Non-pigmented ciliary epithelial cell (primary cell): ENCODE results near the gene GPD2.
A peak's percentile ranks its signal among the peaks of the same experiment; 100 is the strongest.

Experiments used
- DNase-seq: peaks from one replicate; pipeline ENCODE4 v3.0.0-alpha.2; 2010; ENCODE audit warnings: low read depth

GPD2 gene

GRCh38 chr2:156435718-156436496 is at the start of gene GPD2:
GPD2 (plus strand) TSS chr2:156436379; CDS start chr2:156476106, 39,727 bp downstream.
- no peak for DNase-seq

- DNase-seq = no peak
Measured at GRCh38 chr2:156394033-156394741, 42.0 kb upstream of the GPD2 start.

DNA sequence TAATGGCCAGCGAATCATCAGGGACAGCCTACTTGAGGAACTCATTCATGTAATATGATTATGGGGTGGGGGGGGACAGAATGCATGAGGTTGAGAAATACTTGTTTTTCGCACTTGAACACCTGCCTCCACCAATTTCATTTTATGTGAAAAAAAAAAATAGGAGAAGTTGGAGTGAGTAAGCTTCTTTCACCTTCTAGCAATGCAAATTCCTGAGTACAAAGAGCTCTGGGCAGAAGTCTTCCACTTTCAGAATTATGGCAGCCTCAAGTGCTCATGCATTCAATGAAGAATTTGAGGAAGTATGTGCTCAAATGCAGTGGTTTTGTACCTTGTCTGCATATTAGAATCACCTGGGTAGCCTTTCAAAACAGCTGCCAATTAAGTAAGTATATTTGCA is 40.1 kb upstream of the GPD2 start:
- DNase-seq = no peak

DNA sequence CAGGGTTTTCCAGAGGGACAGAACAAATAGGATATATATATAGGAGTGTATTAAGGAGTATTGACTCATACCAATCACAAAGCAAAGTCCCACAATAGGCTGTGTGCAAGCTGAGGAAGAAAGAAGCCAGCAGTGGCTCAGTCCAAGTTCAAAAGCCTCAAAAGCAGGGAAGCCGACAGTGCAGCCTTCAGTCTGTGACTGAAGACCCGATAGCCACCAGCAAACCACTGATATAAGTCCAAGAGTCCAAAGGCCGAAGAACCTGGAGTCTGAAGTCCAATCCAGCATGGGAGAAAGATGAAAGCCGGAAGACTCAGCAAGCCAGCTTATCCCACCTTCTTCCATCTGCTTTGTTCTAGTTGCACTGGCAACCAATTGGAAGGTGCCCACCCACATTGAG is 39.0 kb upstream of the GPD2 start:
- no peak for DNase-seq

GRCh38 chr2:156398176-156398575 is 38.0 kb upstream of the GPD2 start:
- DNase-seq = no peak

GRCh38 chr2:156399224-156399949 is 36.8 kb upstream of the GPD2 start:
- no peak for DNase-seq

- no peak for DNase-seq
Measured at GRCh38 chr2:156399950-156400705, 36.1 kb upstream of the GPD2 start.

DNA sequence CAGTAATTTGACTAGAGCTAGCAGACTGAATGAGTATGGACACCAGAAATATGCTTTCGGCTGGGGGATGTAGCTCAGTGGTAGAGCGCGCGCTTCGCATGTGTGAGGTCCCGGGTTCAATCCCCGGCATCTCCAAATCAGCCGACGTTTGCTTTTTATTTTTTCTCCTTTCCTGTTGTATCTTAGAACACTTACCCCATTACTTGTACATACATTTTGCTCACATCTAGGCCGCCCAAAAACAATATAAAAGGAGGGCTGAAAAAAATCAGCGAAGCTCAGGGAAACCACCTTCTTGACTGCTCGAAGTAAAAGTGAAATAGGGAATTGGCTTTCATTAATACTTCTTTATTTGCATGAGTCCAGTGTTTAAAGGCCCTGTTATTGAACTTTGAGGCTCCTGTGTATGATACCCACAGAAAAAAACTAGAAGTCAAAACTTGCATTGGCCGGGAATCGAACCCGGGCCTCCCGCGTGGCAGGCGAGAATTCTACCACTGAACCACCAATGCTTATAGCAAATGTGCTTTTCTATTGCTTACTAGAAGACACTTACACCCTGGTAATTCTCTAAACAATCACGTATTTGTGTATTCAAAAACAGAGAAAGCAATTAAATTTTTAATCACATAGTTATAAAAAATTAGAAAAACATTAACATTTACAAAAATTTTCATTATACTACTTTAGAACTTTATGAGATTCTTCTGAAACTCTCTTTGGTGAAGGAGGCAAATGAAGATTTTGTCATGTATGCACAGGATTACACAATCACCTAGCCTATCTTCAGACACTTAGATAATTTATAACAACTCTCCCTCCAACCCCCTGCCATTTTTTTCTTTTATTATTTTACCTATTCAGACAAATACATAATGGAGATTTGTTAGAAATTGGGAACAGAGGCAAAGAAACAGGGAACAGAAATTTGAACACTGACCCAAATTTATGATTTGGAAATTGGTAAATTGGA is 35.2 kb upstream of the GPD2 start:
- DNase-seq = peak; percentile 56

GRCh38 chr2:156401861-156402260 is 34.3 kb upstream of the GPD2 start:
- no peak for DNase-seq

DNA sequence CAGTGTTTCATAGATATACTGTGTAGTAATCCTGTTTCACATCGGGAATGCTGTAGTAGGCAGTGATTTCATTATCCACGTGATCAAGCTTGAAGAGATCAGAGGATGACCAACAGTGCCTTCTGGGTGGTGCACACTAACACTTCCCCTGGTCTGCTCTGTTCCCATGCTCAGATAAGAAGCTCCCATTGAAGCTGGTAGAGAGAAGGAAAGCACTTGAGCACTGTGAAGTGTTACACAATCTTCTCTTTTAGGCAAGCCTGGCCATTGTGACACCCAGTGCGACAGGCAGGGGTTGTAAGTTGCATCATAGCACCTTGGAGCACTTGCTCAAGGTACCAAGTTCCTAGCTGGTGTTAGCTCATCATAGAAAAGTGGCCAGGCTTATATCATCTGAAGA is 30.6 kb upstream of the GPD2 start:
- no peak for DNase-seq

DNA sequence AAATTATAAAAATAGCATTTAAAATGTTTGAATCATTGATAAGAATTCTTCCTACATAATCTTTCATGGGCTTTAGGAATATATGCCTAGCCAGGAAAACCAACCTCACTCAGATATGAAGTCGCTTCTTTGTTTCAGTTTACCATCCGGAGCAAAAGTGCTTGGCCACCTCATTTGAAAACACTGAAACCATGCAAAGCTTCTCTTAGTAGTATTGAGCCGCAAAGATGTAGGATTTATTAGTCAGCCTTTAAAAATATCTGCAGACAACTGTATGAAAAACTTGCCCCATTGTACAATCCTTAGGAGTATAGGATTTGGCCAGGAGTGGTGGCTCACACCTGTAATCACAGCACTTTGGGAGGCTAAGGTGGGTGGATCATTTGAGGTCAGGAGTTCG is 24.3 kb upstream of the GPD2 start:
- DNase-seq = no peak

GRCh38 chr2:156421851-156422250 is 14.3 kb upstream of the GPD2 start:
- no peak for DNase-seq

DNA sequence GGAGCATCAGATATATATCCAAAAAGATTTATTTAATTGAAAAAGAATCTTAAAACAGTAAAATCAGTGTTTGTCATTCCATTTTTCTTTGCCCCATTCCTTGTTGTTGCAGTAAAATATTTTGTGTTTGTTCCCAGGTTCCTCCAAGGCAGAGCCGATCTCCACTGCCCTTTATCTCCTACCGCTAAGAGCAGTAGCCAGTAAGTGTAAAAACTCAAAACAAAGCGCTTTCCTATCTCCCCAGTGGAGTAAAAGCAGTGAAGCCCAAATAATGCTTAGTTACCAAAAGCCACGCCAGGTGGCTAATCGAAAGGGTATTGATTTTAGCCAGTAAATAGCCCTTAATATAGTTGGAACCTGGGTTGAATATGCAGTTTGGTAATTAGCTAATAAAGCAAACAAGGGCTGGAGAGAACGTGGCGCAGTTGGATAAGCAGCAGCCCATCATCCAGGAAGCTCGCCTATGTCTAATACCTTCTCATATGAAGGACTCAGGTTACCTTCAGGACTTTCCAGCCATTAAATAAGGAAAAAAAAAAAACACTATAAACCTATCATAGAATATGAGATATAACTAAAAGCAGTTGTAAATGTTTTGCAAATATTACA is 12.4 kb upstream of the GPD2 start:
- DNase-seq = no peak

- no peak for DNase-seq
Measured at GRCh38 chr2:156427074-156427473, 9.1 kb upstream of the GPD2 start.

- no peak for DNase-seq
Measured at GRCh38 chr2:156429211-156429610, 7.0 kb upstream of the GPD2 start.

DNA sequence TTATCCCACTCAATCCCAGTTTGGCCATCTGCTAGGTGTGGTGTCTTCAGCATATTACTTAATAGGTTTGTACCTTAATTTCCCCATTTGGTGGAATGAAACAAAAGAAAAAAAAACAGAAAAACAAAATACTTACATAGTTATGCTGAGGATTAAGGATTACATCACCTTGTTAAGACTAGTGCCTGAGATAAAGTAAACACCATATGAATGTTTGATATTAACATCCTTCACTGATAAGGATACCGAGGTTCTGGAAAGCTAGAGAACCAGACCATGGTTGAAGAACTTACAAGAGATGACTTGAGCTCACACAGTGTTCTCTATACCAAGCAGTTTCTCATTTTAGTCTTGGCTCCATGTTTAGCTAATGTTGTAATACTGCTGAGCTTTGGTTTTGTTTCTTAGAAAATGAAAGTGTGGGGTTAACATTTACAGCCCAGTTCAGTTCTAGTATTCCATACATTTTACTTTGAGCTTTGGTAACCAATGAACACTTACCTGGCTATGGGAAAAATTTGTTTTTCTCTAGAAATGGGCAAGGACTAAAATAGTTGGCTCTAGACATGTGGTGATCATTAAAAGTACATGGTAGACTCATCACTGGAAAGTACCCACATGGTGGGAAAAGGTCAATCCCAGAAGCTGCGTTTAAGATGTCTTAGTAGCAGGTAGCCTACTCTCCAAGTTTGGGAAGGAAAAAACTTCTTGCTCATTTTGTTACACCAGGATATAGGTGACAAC is 5.8 kb upstream of the GPD2 start:
- no peak for DNase-seq

DNA sequence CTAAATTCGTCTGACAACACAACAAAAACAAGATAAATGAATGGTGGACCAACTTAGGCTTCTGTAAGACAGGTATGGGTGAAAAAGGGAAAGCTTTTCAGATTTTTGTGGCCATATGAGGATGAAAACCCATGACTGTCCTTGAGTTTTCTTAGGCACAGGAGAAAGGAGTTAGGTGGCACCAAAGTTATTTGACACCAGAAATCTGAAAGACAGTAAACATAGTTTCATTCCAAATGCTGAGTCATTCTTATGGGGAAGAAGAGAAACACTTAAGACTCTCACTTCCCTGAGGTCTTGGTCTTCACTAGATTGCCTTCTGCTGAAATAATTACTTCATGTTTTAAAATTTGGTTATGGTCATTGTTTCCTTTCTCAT is 5.2 kb upstream of the GPD2 start:
- no peak for DNase-seq

- no peak for DNase-seq
Measured at GRCh38 chr2:156434461-156435291, 1.5 kb upstream of the GPD2 start.

GRCh38 chr2:156435396-156435717 is 822 bp upstream of the GPD2 start:
- DNase-seq = no peak
